K562 (cell line): ENCODE measurements around the gene NPAS3.

Experiments
- CHCHD3 ChIP-seq: fragments of 250-450 bp; sonication (Bioruptor Pico); IDR thresholded peaks from 2 replicates; pipeline ENCODE4 v2.1.2; 2022; ENCODE audit warnings: mild to moderate bottlenecking
- CHD2 ChIP-seq: IDR thresholded peaks from 2 replicates; pipeline ENCODE4 v1.6.1; 2011; ENCODE audit warnings: low read depth, low read length
- DNMT1 ChIP-seq: fragments of 450-650 bp; IDR thresholded peaks from 2 replicates; pipeline ENCODE4 v1.6.1; 2016; ENCODE audit warnings: antibody characterized with exemption, mild to moderate bottlenecking
- FOXJ3 ChIP-seq: sonication (generic); formaldehyde crosslinking; IDR thresholded peaks from 2 replicates; pipeline ENCODE4 v1.4.0; 2020; ENCODE audit warnings: mild to moderate bottlenecking, missing genetic modification reagents
- GTF2E2 ChIP-seq: fragments of 200-800 bp; sonication (Bioruptor generic); IDR thresholded peaks from 2 replicates; pipeline ENCODE4 v1.6.1; 2016; ENCODE audit warnings: missing genetic modification characterization, missing compliant biosample characterization
- PATZ1 ChIP-seq: fragments of 250-450 bp; sonication (Bioruptor Pico); IDR thresholded peaks from 2 replicates; pipeline ENCODE4 v1.5.0; 2020; ENCODE audit warnings: mild to moderate bottlenecking, borderline replicate concordance
- RBM22 ChIP-seq: fragments of 200-400 bp; formaldehyde crosslinking; IDR thresholded peaks from 2 replicates; pipeline ENCODE4 v1.6.1; 2018; ENCODE audit warnings: low read length, low read depth; ENCODE audit not compliant: poor library complexity, severe bottlenecking
- RFX5 ChIP-seq: IDR thresholded peaks from 2 replicates; pipeline ENCODE4 v1.6.1; 2011; ENCODE audit warnings: low read depth, mild to moderate bottlenecking, improper control_type of control experiment, low read length
- SAP30 ChIP-seq: fragments of 200-600 bp; sonication (generic); IDR thresholded peaks from 2 replicates; pipeline ENCODE4 v1.6.1; 2012; ENCODE audit warnings: borderline replicate concordance, low read depth, mild to moderate bottlenecking, moderate library complexity, low read length, control low read depth, inconsistent platforms; ENCODE audit not compliant: insufficient read depth, poor library complexity, severe bottlenecking
- ZBTB43 ChIP-seq: sonication (generic); formaldehyde crosslinking; IDR thresholded peaks from 2 replicates; pipeline ENCODE4 v1.8.0; 2023; ENCODE audit warnings: mild to moderate bottlenecking, missing genetic modification reagents
- ZFP1 ChIP-seq: fragments of 450-650 bp; formaldehyde crosslinking; IDR thresholded peaks from 2 replicates; pipeline ENCODE4 v1.4.0; 2020; ENCODE audit warnings: mild to moderate bottlenecking, mixed read lengths
- ZNF384 ChIP-seq: IDR thresholded peaks from 2 replicates; pipeline ENCODE4 v1.6.1; 2012; ENCODE audit warnings: low read depth, low read length, improper control_type of control experiment
- ZNF76 ChIP-seq: fragments of 250-450 bp; sonication (Bioruptor Pico); IDR thresholded peaks from 2 replicates; pipeline ENCODE4 v1.4.0; 2020; ENCODE audit warnings: mild to moderate bottlenecking, moderate library complexity, borderline replicate concordance
- TF ChIP-seq, protein P1 (sequence below), 2 experiments: IDR thresholded peaks; 2 replicates each; pipeline ENCODE4 v1.6.1; 2011; ENCODE audit warnings: borderline replicate concordance in 1 of 2, control low read depth in 1 of 2, low read depth in 1 of 2, low read length in 1 of 2, mild to moderate bottlenecking in 1 of 2, mixed read lengths in 1 of 2, moderate library complexity in 1 of 2; ENCODE audit not compliant: insufficient read depth in 1 of 2, insufficient read length in 1 of 2, poor library complexity in 1 of 2, severe bottlenecking in 1 of 2; ENCODE audit errors: extremely low read depth in 1 of 2

- TF ChIP-seq RBM22 (no peak), FOXJ3 (CRISPR knock-in tag) (no peak), ZFP1 (CRISPR knock-in tag) (no peak), ZNF384 (no peak), ZBTB43 (CRISPR knock-in tag) (no peak), RFX5 (no peak), GTF2E2 (no peak), CHCHD3 (no peak), ZNF76 (no peak), SAP30 (no peak), PATZ1 (CRISPR knock-in tag) (no peak), CHD2 (no peak), DNMT1 (no peak)
- TF ChIP-seq, protein P1, sequence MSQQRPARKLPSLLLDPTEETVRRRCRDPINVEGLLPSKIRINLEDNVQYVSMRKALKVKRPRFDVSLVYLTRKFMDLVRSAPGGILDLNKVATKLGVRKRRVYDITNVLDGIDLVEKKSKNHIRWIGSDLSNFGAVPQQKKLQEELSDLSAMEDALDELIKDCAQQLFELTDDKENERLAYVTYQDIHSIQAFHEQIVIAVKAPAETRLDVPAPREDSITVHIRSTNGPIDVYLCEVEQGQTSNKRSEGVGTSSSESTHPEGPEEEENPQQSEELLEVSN (IDR thresholded peaks at IDR 0.05; ENCODE audit: borderline replicate concordance in 1 of 2, extremely low read depth in 1 of 2, insufficient read depth in 1 of 2, insufficient read length in 1 of 2, low read depth in 1 of 2, low read length in 1 of 2, poor library complexity in 1 of 2, severe bottlenecking in 1 of 2) = no peak
Measured at GRCh38 chr14:33849455-33849801, 910.7 kb downstream of the NPAS3 start.
